Skin epidermis (tissue), 12 donors: ENCODE results near the gene UNC13C.
"Not testable (repeated sequence)": the region's sequence is repeated elsewhere in the genome, so short reads cannot be mapped to it uniquely, and the experiment has no call there.

Experiments used
- H3K27ac ChIP-seq, 21 experiments: fragments of 200-600 bp; sonication (generic) in 11 of 21; one replicate each; pipeline ENCODE4 v1.5.0; 2020; ENCODE audit warnings: mild to moderate bottlenecking in 3 of 21, inconsistent platforms in 2 of 21, moderate library complexity in 2 of 21
- H3K4me3 ChIP-seq, 7 experiments: fragments of 200-600 bp; sonication (generic) in 2 of 7; one replicate each; pipeline ENCODE4 v1.5.0; 2020; ENCODE audit warnings: inconsistent platforms in 2 of 7, mild to moderate bottlenecking in 2 of 7, moderate library complexity in 1 of 7

Gene UNC13C

GRCh38 chr15:54374184-54374952, 396.1 kb downstream of the UNC13C start:
- Histone ChIP-seq H3K27ac (no peak overlapping the region), H3K4me3 (no peak overlapping the region)

- no peak overlapping the region for H3K4me3 ChIP-seq
Measured at GRCh38 chr15:54387799-54388198, 409.6 kb downstream of the UNC13C start.

GRCh38 chr15:54388746-54389145, 410.5 kb downstream of the UNC13C start:
- no peak overlapping the region for H3K27ac ChIP-seq
- no peak overlapping the region for H3K4me3 ChIP-seq

More at GRCh38 chr15:54387799-54388198, 409.6 kb downstream of the UNC13C start:
- no peak overlapping the region for H3K27ac ChIP-seq

GRCh38 chr15:54410481-54410880, 432.2 kb downstream of the UNC13C start:
- no peak overlapping the region for H3K27ac ChIP-seq
- H3K4me3 ChIP-seq, result no peak overlapping the region

GRCh38 chr15:54424171-54424570, 445.9 kb downstream of the UNC13C start:
- no peak overlapping the region for H3K27ac ChIP-seq
- no peak overlapping the region for H3K4me3 ChIP-seq

GRCh38 chr15:54428596-54428995, 450.4 kb downstream of the UNC13C start:
- Histone ChIP-seq H3K27ac (no peak overlapping the region), H3K4me3 (no peak overlapping the region)

- not testable (repeated sequence) for H3K4me3 ChIP-seq, H3K27ac ChIP-seq
Measured at GRCh38 chr15:54450288-54450687, 472.0 kb downstream of the UNC13C start.

- Histone ChIP-seq H3K4me3 (no peak overlapping the region), H3K27ac (no peak overlapping the region)
Measured at GRCh38 chr15:54456413-54456812, 478.2 kb downstream of the UNC13C start.

- H3K4me3 ChIP-seq, result no peak overlapping the region
- H3K27ac ChIP-seq, result no peak overlapping the region
Measured at GRCh38 chr15:54462511-54462913, 484.3 kb downstream of the UNC13C start.

GRCh38 chr15:54481819-54482218, 503.6 kb downstream of the UNC13C start:
- no peak overlapping the region for H3K27ac ChIP-seq
- H3K4me3 ChIP-seq, result no peak overlapping the region

GRCh38 chr15:54482251-54482650, 504.0 kb downstream of the UNC13C start:
- Histone ChIP-seq H3K27ac (no peak overlapping the region), H3K4me3 (no peak overlapping the region)

GRCh38 chr15:54500330-54500729, 522.1 kb downstream of the UNC13C start:
- Histone ChIP-seq H3K4me3 (no peak overlapping the region), H3K27ac (no peak overlapping the region)

- H3K27ac ChIP-seq, result no peak overlapping the region
- H3K4me3 ChIP-seq, result no peak overlapping the region
Measured at GRCh38 chr15:54502416-54503075, 524.3 kb downstream of the UNC13C start.

- Histone ChIP-seq H3K4me3 (no peak overlapping the region), H3K27ac (no peak overlapping the region)
Measured at GRCh38 chr15:54504695-54505094, 526.5 kb downstream of the UNC13C start.

GRCh38 chr15:54506977-54507524, 528.8 kb downstream of the UNC13C start:
- Histone ChIP-seq H3K4me3 (no peak overlapping the region), H3K27ac (no peak overlapping the region)

GRCh38 chr15:54514601-54515000, 536.4 kb downstream of the UNC13C start:
- no peak overlapping the region for H3K4me3 ChIP-seq

GRCh38 chr15:54515664-54516582, 537.7 kb downstream of the UNC13C start:
- H3K27ac ChIP-seq, result no peak overlapping the region
- no peak overlapping the region for H3K4me3 ChIP-seq

More at GRCh38 chr15:54514601-54515000, 536.4 kb downstream of the UNC13C start:
- no peak overlapping the region for H3K27ac ChIP-seq

- Histone ChIP-seq H3K4me3 (no peak overlapping the region), H3K27ac (no peak overlapping the region)
Measured at GRCh38 chr15:54517366-54517765, 539.1 kb downstream of the UNC13C start.

GRCh38 chr15:54518156-54518882, 540.1 kb downstream of the UNC13C start:
- H3K27ac ChIP-seq, result no peak overlapping the region
- no peak overlapping the region for H3K4me3 ChIP-seq
